HG03442 (cell line): Measurements from ENCODE around the gene GSS.
"Not testable (repeated sequence)": the region's sequence is repeated elsewhere in the genome, so short reads cannot be mapped to it uniquely, and the experiment has no call there.

Source experiments
- ATAC-seq: cut with Tn5 transposase; IDR thresholded peaks from one replicate; pipeline ENCODE4 v1.9.1; 2021; ENCODE audit warnings: mild to moderate bottlenecking, moderate library complexity; ENCODE audit not compliant: unreplicated experiment

The GSS gene

GRCh38 chr20:34915131-34915530 lies 40.5 kb downstream of the GSS start:
- ATAC-seq = no peak

- ATAC-seq = no peak
These were observed 47.8 kb downstream of the GSS start for GRCh38 chr20:34907616-34908469.

GRCh38 chr20:34904202-34904621 lies 51.4 kb downstream of the GSS start:
- no peak for ATAC-seq

- not testable (repeated sequence) for ATAC-seq
These were observed 56.9 kb downstream of the GSS start for GRCh38 chr20:34898731-34899130.

- ATAC-seq = not testable (repeated sequence)
These were observed 57.5 kb downstream of the GSS start for GRCh38 chr20:34898129-34898528.

- ATAC-seq = no peak
These were observed 59.5 kb downstream of the GSS start for GRCh38 chr20:34896086-34896621.

- no peak for ATAC-seq
These were observed 60.1 kb downstream of the GSS start for GRCh38 chr20:34895465-34895864.

- ATAC-seq = no peak
These were observed 60.9 kb downstream of the GSS start for GRCh38 chr20:34894723-34895122.

GRCh38 chr20:34892671-34893070 lies 62.9 kb downstream of the GSS start:
- no peak for ATAC-seq

GRCh38 chr20:34891166-34892062 lies 64.2 kb downstream of the GSS start:
- no peak for ATAC-seq

GRCh38 chr20:34888468-34888867 lies 67.1 kb downstream of the GSS start:
- no peak for ATAC-seq

- ATAC-seq = no peak
These were observed 68.6 kb downstream of the GSS start for GRCh38 chr20:34887023-34887422.

- no peak for ATAC-seq
These were observed 69.5 kb downstream of the GSS start for GRCh38 chr20:34886122-34886521.

GRCh38 chr20:34884260-34884659 lies 71.3 kb downstream of the GSS start:
- ATAC-seq = no peak

- no peak for ATAC-seq
These were observed 71.8 kb downstream of the GSS start for GRCh38 chr20:34883809-34884208.

GRCh38 chr20:34883087-34883688 lies 72.4 kb downstream of the GSS start:
- ATAC-seq = no peak

GRCh38 chr20:34881689-34882088 lies 73.9 kb downstream of the GSS start:
- no peak for ATAC-seq

- ATAC-seq = not testable (repeated sequence)
These were observed 74.6 kb downstream of the GSS start for GRCh38 chr20:34880971-34881370.

- ATAC-seq = no peak
These were observed 75.3 kb downstream of the GSS start for GRCh38 chr20:34880215-34880850.
